Measurements from ENCODE around the gene DCST2.
A peak's percentile ranks its signal among the peaks of the same experiment; 100 is the strongest.

DCST2 gene

GRCh38 chr1:154975409-154976059, 58.0 kb downstream of the DCST2 start:
- Histone ChIP-seq H3K27me3 (ENCODE audit: control insufficient read depth, insufficient read depth, low read length) (no peaks in the 10 kb centered on the region), H3K4me3 (ENCODE audit: low read length) (peak overlapping the region; percentile 75), H3K9ac (ENCODE audit: low read length) (peak overlapping the region; percentile 77), H3K4me1 (ENCODE audit: control insufficient read depth, insufficient read depth, low read length) (peaks cover 21% of the 10 kb centered on the region), H3K27ac (ENCODE audit: low read depth, low read length) (peak overlapping the region; percentile 93), H3K36me3 (ENCODE audit: control insufficient read depth, insufficient read depth, low read length) (no peaks in the 10 kb centered on the region)

- H3K4me3 ChIP-seq (ENCODE audit: low read length) = peak overlapping the region; percentile 75
Observed at GRCh38 chr1:154974808-154975408, 58.7 kb downstream of the DCST2 start.

GRCh38 chr1:154974102-154974807, 59.3 kb downstream of the DCST2 start, which contains the start of gene CKS1B:
Gene CKS1B, plus strand, starts transcription at chr1:154974681. Its CDS starts 65 bp downstream, at chr1:154974746.
- H3K9ac ChIP-seq (ENCODE audit: low read length) = peak within 1 kb of the TSS; percentile 92
- H3K27ac ChIP-seq (ENCODE audit: low read depth, low read length) = peak within 1 kb of the TSS; percentile 98
- peak within 1 kb of the TSS; percentile 88 for H3K4me3 ChIP-seq (ENCODE audit: low read length)
- peaks cover 2% of the 10 kb centered on the region for H3K36me3 ChIP-seq (ENCODE audit: control insufficient read depth, insufficient read depth, low read length)
- H3K4me1 ChIP-seq (ENCODE audit: control insufficient read depth, insufficient read depth, low read length) = peaks cover 28% of the 10 kb centered on the region
- H3K27me3 ChIP-seq (ENCODE audit: control insufficient read depth, insufficient read depth, low read length) = no peaks in the 10 kb centered on the region

More at GRCh38 chr1:154974808-154975408, 58.7 kb downstream of the DCST2 start:
- peaks cover 25% of the 10 kb centered on the region for H3K4me1 ChIP-seq (ENCODE audit: control insufficient read depth, insufficient read depth, low read length)
- peak overlapping the region; percentile 93 for H3K27ac ChIP-seq (ENCODE audit: low read depth, low read length)
- no peaks in the 10 kb centered on the region for H3K36me3 ChIP-seq (ENCODE audit: control insufficient read depth, insufficient read depth, low read length)
- H3K27me3 ChIP-seq (ENCODE audit: control insufficient read depth, insufficient read depth, low read length) = no peaks in the 10 kb centered on the region
- peak overlapping the region; percentile 77 for H3K9ac ChIP-seq (ENCODE audit: low read length)

- H3K4me1 ChIP-seq (ENCODE audit: control insufficient read depth, insufficient read depth, low read length) = peaks cover 28% of the 10 kb centered on the region
- H3K9ac ChIP-seq (ENCODE audit: low read length) = peak overlapping the region; percentile 92
- H3K27me3 ChIP-seq (ENCODE audit: control insufficient read depth, insufficient read depth, low read length) = no peaks in the 10 kb centered on the region
- peak overlapping the region; percentile 88 for H3K4me3 ChIP-seq (ENCODE audit: low read length)
- peak overlapping the region; percentile 98 for H3K27ac ChIP-seq (ENCODE audit: low read depth, low read length)
- H3K36me3 ChIP-seq (ENCODE audit: control insufficient read depth, insufficient read depth, low read length) = peaks cover 2% of the 10 kb centered on the region
Observed at GRCh38 chr1:154973344-154974101, 60.1 kb downstream of the DCST2 start.

GRCh38 chr1:154972517-154973343, 60.9 kb downstream of the DCST2 start:
- H3K4me3 ChIP-seq (ENCODE audit: low read length) = peak overlapping the region; percentile 88
- H3K9ac ChIP-seq (ENCODE audit: low read length) = peak overlapping the region; percentile 51
- H3K27ac ChIP-seq (ENCODE audit: low read depth, low read length) = peak overlapping the region; percentile 98
- no peaks in the 10 kb centered on the region for H3K27me3 ChIP-seq (ENCODE audit: control insufficient read depth, insufficient read depth, low read length)
- H3K36me3 ChIP-seq (ENCODE audit: control insufficient read depth, insufficient read depth, low read length) = peaks cover 9% of the 10 kb centered on the region
- peaks cover 28% of the 10 kb centered on the region for H3K4me1 ChIP-seq (ENCODE audit: control insufficient read depth, insufficient read depth, low read length)

GRCh38 chr1:154972213-154972516, 61.4 kb downstream of the DCST2 start:
- Histone ChIP-seq H3K4me1 (ENCODE audit: control insufficient read depth, insufficient read depth, low read length) (peaks cover 28% of the 10 kb centered on the region), H3K36me3 (ENCODE audit: control insufficient read depth, insufficient read depth, low read length) (peaks cover 12% of the 10 kb centered on the region), H3K4me3 (ENCODE audit: low read length) (peak overlapping the region; percentile 45), H3K27me3 (ENCODE audit: control insufficient read depth, insufficient read depth, low read length) (no peaks in the 10 kb centered on the region), H3K9ac (ENCODE audit: low read length) (peak overlapping the region; percentile 51), H3K27ac (ENCODE audit: low read depth, low read length) (peak overlapping the region; percentile 98)

GRCh38 chr1:154971341-154971998, 62.1 kb downstream of the DCST2 start:
- Histone ChIP-seq H3K27me3 (ENCODE audit: control insufficient read depth, insufficient read depth, low read length) (no peaks in the 10 kb centered on the region), H3K36me3 (ENCODE audit: control insufficient read depth, insufficient read depth, low read length) (peaks cover 17% of the 10 kb centered on the region), H3K4me1 (ENCODE audit: control insufficient read depth, insufficient read depth, low read length) (peaks cover 28% of the 10 kb centered on the region), H3K9ac (ENCODE audit: low read length) (peak overlapping the region; percentile 42), H3K4me3 (ENCODE audit: low read length) (peak overlapping the region; percentile 47), H3K27ac (ENCODE audit: low read depth, low read length) (peak overlapping the region; percentile 95)

- Histone ChIP-seq H3K9ac (ENCODE audit: low read length) (peak within 1 kb of the TSS; percentile 42), H3K36me3 (ENCODE audit: control insufficient read depth, insufficient read depth, low read length) (peaks cover 21% of the 10 kb centered on the region), H3K4me1 (ENCODE audit: control insufficient read depth, insufficient read depth, low read length) (peaks cover 25% of the 10 kb centered on the region), H3K27me3 (ENCODE audit: control insufficient read depth, insufficient read depth, low read length) (no peaks in the 10 kb centered on the region), H3K27ac (ENCODE audit: low read depth, low read length) (peak within 1 kb of the TSS; percentile 95), H3K4me3 (ENCODE audit: low read length) (peak within 1 kb of the TSS; percentile 47)
Observed at GRCh38 chr1:154970631-154971340, 62.8 kb downstream of the DCST2 start, which contains the start of gene SHC1. Gene SHC1, minus strand, starts transcription at chr1:154970747. Its CDS starts 221 bp downstream, at chr1:154970526.

- peaks cover 24% of the 10 kb centered on the region for H3K36me3 ChIP-seq (ENCODE audit: control insufficient read depth, insufficient read depth, low read length)
- peaks cover 25% of the 10 kb centered on the region for H3K4me1 ChIP-seq (ENCODE audit: control insufficient read depth, insufficient read depth, low read length)
- peak overlapping the region; percentile 47 for H3K4me3 ChIP-seq (ENCODE audit: low read length)
- no peaks in the 10 kb centered on the region for H3K27me3 ChIP-seq (ENCODE audit: control insufficient read depth, insufficient read depth, low read length)
- H3K27ac ChIP-seq (ENCODE audit: low read depth, low read length) = peak overlapping the region; percentile 95
- H3K9ac ChIP-seq (ENCODE audit: low read length) = no peak overlapping the region
Observed at GRCh38 chr1:154969860-154970452, 63.6 kb downstream of the DCST2 start.

- no peak overlapping the region for H3K9ac ChIP-seq (ENCODE audit: low read length)
- peaks cover 31% of the 10 kb centered on the region for H3K36me3 ChIP-seq (ENCODE audit: control insufficient read depth, insufficient read depth, low read length)
- peak overlapping the region; percentile 1 for H3K4me3 ChIP-seq (ENCODE audit: low read length)
- H3K4me1 ChIP-seq (ENCODE audit: control insufficient read depth, insufficient read depth, low read length) = peaks cover 25% of the 10 kb centered on the region
- no peak overlapping the region for H3K27ac ChIP-seq (ENCODE audit: low read depth, low read length)
- H3K27me3 ChIP-seq (ENCODE audit: control insufficient read depth, insufficient read depth, low read length) = no peaks in the 10 kb centered on the region
Observed at GRCh38 chr1:154969246-154969645, 64.3 kb downstream of the DCST2 start.
